GM12878 (cell line): ENCODE results near the gene SRF. TPM values are rescaled to one million over a fixed set of nuclear protein-coding genes. Genes with fewer than 3 reads are reported as not detected.

Experiments used
- ASH2L ChIP-seq: fragments of 300-600, 200-600 bp; sonication (generic); IDR thresholded peaks from 2 replicates; pipeline ENCODE4 v1.6.1; 2017; ENCODE audit warnings: low read depth, mild to moderate bottlenecking, borderline replicate concordance
- BRCA1 ChIP-seq: IDR thresholded peaks from 2 replicates; pipeline ENCODE4 v1.6.1; 2011; ENCODE audit warnings: low read depth, low read length, improper control_type of control experiment
- DPF2 ChIP-seq: fragments of 450-650 bp; IDR thresholded peaks from 2 replicates; pipeline ENCODE4 v1.6.1; 2017; ENCODE audit warnings: mild to moderate bottlenecking
- ETV6 ChIP-seq, 2 experiments: fragments of 450-650 bp in 1 of 2; IDR thresholded peaks in 1 of 2; conservative IDR thresholded peaks in 1 of 2; 2 replicates each; pipeline ENCODE4 v1.6.1; 2014; ENCODE audit warnings: antibody characterized with exemption in 1 of 2, borderline replicate concordance in 1 of 2, low read depth in 1 of 2, mild to moderate bottlenecking in 1 of 2, moderate library complexity in 1 of 2
- FOXK2 ChIP-seq: fragments of 450-650 bp; IDR thresholded peaks from 2 replicates; pipeline ENCODE4 v1.6.1; 2017; ENCODE audit warnings: mild to moderate bottlenecking, moderate library complexity
- GATAD2B ChIP-seq: fragments of 450-650 bp; conservative IDR thresholded peaks from 2 replicates; pipeline ENCODE4 v1.6.1; 2017; ENCODE audit warnings: low read depth, mild to moderate bottlenecking, moderate library complexity
- HDAC6 ChIP-seq: fragments of 200-600 bp; sonication (generic); IDR thresholded peaks from one replicate; pipeline ENCODE4 v1.8.0; 2017; ENCODE audit warnings: antibody characterized with exemption; ENCODE audit not compliant: unreplicated experiment
- KAT2A ChIP-seq: conservative IDR thresholded peaks from 2 replicates; pipeline ENCODE4 v1.6.1; 2011; ENCODE audit warnings: low read depth, low read length; ENCODE audit not compliant: control insufficient read depth
- KLF5 ChIP-seq: fragments of 450-650 bp; IDR thresholded peaks from 2 replicates; pipeline ENCODE4 v1.6.1; 2014; ENCODE audit warnings: mild to moderate bottlenecking; ENCODE audit not compliant: partially characterized antibody
- MEF2B ChIP-seq: fragments of 450-650 bp; IDR thresholded peaks from 2 replicates; pipeline ENCODE4 v1.6.1; 2018; ENCODE audit warnings: mild to moderate bottlenecking, moderate library complexity; ENCODE audit not compliant: partially characterized antibody, poor library complexity, severe bottlenecking
- NFIC ChIP-seq: IDR thresholded peaks from 2 replicates; pipeline ENCODE4 v1.6.1; 2012; ENCODE audit warnings: low read depth, mild to moderate bottlenecking, inconsistent platforms, low read length, moderate library complexity
- NR2C1 ChIP-seq: fragments of 450-650 bp; IDR thresholded peaks from 2 replicates; pipeline ENCODE4 v1.6.1; 2017; ENCODE audit warnings: antibody characterized with exemption, mild to moderate bottlenecking, moderate library complexity
- POLR2AphosphoS2 ChIP-seq: IDR thresholded peaks from 2 replicates; pipeline ENCODE4 v1.6.1; 2011; ENCODE audit warnings: low read depth, mild to moderate bottlenecking, low read length, improper control_type of control experiment, moderate library complexity
- STAT3 ChIP-seq: IDR thresholded peaks from 2 replicates; pipeline ENCODE4 v1.6.1; 2011; ENCODE audit warnings: low read depth, low read length, improper control_type of control experiment
- SUPT20H ChIP-seq: IDR thresholded peaks from 2 replicates; pipeline ENCODE4 v1.6.1; 2011; ENCODE audit warnings: low read depth, mild to moderate bottlenecking, low read length, moderate library complexity, borderline replicate concordance; ENCODE audit not compliant: control insufficient read depth
- SUZ12 ChIP-seq: fragments of 200-600 bp; sonication (generic); IDR thresholded peaks from one replicate; pipeline ENCODE4 v1.6.1; 2018; ENCODE audit warnings: antibody characterized with exemption, mild to moderate bottlenecking; ENCODE audit not compliant: unreplicated experiment
- TARDBP ChIP-seq: IDR thresholded peaks from 2 replicates; pipeline ENCODE4 v1.6.1; 2016; ENCODE audit warnings: borderline replicate concordance
- ZNF24 ChIP-seq: fragments of 450-650 bp; IDR thresholded peaks from 2 replicates; pipeline ENCODE4 v1.6.1; 2017; ENCODE audit warnings: antibody characterized with exemption, mild to moderate bottlenecking
- polyA plus RNA-seq, 11 experiments: library from polyadenylated mRNA; depleted of rRNA in 4 of 11; unstranded in 6 of 11; stranded (reverse) in 5 of 11; fragments of >200 nt; fragmentation: Nextera tagmentation in 4 of 11; fragmentation: Illumina TruSeq in 1 of 11; extraction: Ambion mirVana in 4 of 11; extraction: Trizol in 1 of 11; gene quantifications; 1 replicate in 1 of 11; 2 replicates in 10 of 11; pipeline versions ENCODE4 v1.2.1 to v1.2.3, GENCODE V29; 2011 to 2016; ENCODE audit warnings: inconsistent platforms in 2 of 11, missing spikeins in 2 of 11, low read depth in 1 of 11
- total RNA-seq, 4 experiments: library from RNA; depleted of rRNA in 3 of 4; stranded (reverse); fragments of >200 nt in 3 of 4; fragmentation: Illumina TruSeq in 1 of 4; extraction: Trizol in 1 of 4; gene quantifications; 2 replicates each; pipeline versions ENCODE4 v1.2.1 to v1.2.3, GENCODE V29; 2013 to 2021
- TF ChIP-seq, protein P1 (sequence below): IDR thresholded peaks from 2 replicates; pipeline ENCODE4 v1.6.1; 2012; ENCODE audit warnings: low read depth, low read length, improper control_type of control experiment
- TF ChIP-seq, protein P2 (sequence below): fragments of 450-650 bp; IDR thresholded peaks from 2 replicates; pipeline ENCODE4 v1.6.1; 2017; ENCODE audit warnings: mild to moderate bottlenecking, moderate library complexity
- TF ChIP-seq, protein P3 (sequence below): fragments of 450-650 bp; IDR thresholded peaks from 2 replicates; pipeline ENCODE4 v1.6.1; 2017; ENCODE audit warnings: mild to moderate bottlenecking, moderate library complexity

The SRF gene
- total and polyA plus RNA-seq, 10 of the 15 experiments (the other 5 are each of a cell fraction or from before 2014, with no cell fraction given): 2.3 to 56.3 (median 28.2) TPM

DNA sequence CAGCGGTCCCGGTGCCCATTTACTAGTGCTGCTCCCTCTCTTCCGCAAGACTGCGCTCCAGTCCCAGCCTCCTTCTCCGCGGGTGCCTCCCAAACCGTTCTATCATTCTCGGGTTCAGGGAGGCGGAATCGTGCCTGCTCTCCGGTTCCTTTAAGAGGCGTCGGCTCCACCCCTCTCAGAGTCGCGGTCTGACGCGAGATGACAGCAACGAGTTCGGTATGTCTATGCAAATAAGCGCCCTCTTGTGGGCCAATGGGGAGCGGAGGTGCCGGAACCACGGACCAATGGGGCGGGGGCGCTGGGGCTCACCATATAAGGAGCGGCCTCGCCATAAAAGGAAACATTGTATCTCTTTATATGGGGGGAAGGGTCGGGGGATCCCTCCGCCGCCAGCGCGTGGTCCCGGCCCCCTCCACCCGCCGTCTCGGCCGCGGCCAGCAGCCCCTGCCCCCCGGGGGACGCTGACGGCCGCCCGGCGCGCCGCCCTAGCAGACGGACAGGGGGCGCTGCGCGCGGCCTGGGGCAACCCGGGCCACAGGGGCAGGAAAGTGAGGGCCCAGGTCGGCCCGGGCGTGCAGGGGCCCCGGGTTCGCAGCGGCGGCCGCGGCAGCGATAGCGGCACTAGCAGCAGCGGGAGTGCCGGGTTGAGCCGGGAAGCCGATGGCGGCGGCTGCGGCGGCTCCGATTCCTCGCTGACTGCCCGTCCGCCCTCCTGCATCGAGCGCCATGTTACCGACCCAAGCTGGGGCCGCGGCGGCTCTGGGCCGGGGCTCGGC is at the start of gene SRF (continued):
- TF ChIP-seq, protein P1, sequence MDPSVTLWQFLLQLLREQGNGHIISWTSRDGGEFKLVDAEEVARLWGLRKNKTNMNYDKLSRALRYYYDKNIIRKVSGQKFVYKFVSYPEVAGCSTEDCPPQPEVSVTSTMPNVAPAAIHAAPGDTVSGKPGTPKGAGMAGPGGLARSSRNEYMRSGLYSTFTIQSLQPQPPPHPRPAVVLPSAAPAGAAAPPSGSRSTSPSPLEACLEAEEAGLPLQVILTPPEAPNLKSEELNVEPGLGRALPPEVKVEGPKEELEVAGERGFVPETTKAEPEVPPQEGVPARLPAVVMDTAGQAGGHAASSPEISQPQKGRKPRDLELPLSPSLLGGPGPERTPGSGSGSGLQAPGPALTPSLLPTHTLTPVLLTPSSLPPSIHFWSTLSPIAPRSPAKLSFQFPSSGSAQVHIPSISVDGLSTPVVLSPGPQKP: peak; percentile 95
- no peak for TF ChIP-seq BRCA1
- TF ChIP-seq MEF2B: no peak
- TF ChIP-seq FOXK2: no peak
- TF ChIP-seq SUPT20H: no peak
- no peak; the same call in 1 of the 2 replicates for TF ChIP-seq NR2C1
- peak; percentile 35; the same call in 1 of the 2 replicates for TF ChIP-seq ZNF24
- no peak for TF ChIP-seq TARDBP
- no peak for TF ChIP-seq KAT2A
- TF ChIP-seq, protein P2, sequence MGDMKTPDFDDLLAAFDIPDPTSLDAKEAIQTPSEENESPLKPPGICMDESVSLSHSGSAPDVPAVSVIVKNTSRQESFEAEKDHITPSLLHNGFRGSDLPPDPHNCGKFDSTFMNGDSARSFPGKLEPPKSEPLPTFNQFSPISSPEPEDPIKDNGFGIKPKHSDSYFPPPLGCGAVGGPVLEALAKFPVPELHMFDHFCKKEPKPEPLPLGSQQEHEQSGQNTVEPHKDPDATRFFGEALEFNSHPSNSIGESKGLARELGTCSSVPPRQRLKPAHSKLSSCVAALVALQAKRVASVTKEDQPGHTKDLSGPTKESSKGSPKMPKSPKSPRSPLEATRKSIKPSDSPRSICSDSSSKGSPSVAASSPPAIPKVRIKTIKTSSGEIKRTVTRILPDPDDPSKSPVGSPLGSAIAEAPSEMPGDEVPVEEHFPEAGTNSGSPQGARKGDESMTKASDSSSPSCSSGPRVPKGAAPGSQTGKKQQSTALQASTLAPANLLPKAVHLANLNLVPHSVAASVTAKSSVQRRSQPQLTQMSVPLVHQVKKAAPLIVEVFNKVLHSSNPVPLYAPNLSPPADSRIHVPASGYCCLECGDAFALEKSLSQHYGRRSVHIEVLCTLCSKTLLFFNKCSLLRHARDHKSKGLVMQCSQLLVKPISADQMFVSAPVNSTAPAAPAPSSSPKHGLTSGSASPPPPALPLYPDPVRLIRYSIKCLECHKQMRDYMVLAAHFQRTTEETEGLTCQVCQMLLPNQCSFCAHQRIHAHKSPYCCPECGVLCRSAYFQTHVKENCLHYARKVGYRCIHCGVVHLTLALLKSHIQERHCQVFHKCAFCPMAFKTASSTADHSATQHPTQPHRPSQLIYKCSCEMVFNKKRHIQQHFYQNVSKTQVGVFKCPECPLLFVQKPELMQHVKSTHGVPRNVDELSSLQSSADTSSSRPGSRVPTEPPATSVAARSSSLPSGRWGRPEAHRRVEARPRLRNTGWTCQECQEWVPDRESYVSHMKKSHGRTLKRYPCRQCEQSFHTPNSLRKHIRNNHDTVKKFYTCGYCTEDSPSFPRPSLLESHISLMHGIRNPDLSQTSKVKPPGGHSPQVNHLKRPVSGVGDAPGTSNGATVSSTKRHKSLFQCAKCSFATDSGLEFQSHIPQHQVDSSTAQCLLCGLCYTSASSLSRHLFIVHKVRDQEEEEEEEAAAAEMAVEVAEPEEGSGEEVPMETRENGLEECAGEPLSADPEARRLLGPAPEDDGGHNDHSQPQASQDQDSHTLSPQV: peak; percentile 91
- no peak for TF ChIP-seq ASH2L
- peak; percentile 57 for TF ChIP-seq KLF5
- no peak for TF ChIP-seq NFIC
- peak; percentile 89 for TF ChIP-seq GATAD2B
- no peak for TF ChIP-seq HDAC6
- TF ChIP-seq STAT3: no peak
- TF ChIP-seq SUZ12: no peak
- TF ChIP-seq, protein P3, sequence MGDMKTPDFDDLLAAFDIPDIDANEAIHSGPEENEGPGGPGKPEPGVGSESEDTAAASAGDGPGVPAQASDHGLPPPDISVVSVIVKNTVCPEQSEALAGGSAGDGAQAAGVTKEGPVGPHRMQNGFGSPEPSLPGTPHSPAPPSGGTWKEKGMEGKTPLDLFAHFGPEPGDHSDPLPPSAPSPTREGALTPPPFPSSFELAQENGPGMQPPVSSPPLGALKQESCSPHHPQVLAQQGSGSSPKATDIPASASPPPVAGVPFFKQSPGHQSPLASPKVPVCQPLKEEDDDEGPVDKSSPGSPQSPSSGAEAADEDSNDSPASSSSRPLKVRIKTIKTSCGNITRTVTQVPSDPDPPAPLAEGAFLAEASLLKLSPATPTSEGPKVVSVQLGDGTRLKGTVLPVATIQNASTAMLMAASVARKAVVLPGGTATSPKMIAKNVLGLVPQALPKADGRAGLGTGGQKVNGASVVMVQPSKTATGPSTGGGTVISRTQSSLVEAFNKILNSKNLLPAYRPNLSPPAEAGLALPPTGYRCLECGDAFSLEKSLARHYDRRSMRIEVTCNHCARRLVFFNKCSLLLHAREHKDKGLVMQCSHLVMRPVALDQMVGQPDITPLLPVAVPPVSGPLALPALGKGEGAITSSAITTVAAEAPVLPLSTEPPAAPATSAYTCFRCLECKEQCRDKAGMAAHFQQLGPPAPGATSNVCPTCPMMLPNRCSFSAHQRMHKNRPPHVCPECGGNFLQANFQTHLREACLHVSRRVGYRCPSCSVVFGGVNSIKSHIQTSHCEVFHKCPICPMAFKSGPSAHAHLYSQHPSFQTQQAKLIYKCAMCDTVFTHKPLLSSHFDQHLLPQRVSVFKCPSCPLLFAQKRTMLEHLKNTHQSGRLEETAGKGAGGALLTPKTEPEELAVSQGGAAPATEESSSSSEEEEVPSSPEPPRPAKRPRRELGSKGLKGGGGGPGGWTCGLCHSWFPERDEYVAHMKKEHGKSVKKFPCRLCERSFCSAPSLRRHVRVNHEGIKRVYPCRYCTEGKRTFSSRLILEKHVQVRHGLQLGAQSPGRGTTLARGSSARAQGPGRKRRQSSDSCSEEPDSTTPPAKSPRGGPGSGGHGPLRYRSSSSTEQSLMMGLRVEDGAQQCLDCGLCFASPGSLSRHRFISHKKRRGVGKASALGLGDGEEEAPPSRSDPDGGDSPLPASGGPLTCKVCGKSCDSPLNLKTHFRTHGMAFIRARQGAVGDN: peak; percentile 73
- no peak for TF ChIP-seq ETV6 (conservative IDR thresholded peaks at IDR 0.05 in 1 of 2, IDR thresholded peaks at IDR 0.05 in 1 of 2; ENCODE audit: borderline replicate concordance in 1 of 2, low read depth in 1 of 2)
- peak; percentile 89 for TF ChIP-seq DPF2
- peak; percentile 41; the same call in 1 of the 2 replicates for TF ChIP-seq POLR2AphosphoS2
